GM18907 (cell line): ENCODE results near the gene RUFY3.
"Not testable (repeated sequence)": the region's sequence is repeated elsewhere in the genome, so short reads cannot be mapped to it uniquely, and the experiment has no call there.

Experiments used
- ATAC-seq: cut with Tn5 transposase; IDR thresholded peaks from one replicate; pipeline ENCODE4 v1.9.1; 2021; ENCODE audit warnings: mild to moderate bottlenecking, moderate library complexity; ENCODE audit not compliant: unreplicated experiment

The RUFY3 gene

GRCh38 chr4:70705183-70706043, 16.4 kb upstream of the RUFY3 start:
- ATAC-seq: peak; percentile 70

GRCh38 chr4:70706044-70706461, 15.7 kb upstream of the RUFY3 start:
- no peak for ATAC-seq

GRCh38 chr4:70706516-70706915, 15.2 kb upstream of the RUFY3 start:
- ATAC-seq: no peak

- no peak for ATAC-seq
Measured at GRCh38 chr4:70709611-70710205, 12.1 kb upstream of the RUFY3 start.

GRCh38 chr4:70711599-70711998, 10.2 kb upstream of the RUFY3 start:
- ATAC-seq: no peak

GRCh38 chr4:70712150-70712549, 9.6 kb upstream of the RUFY3 start:
- ATAC-seq: no peak

- no peak for ATAC-seq
Measured at GRCh38 chr4:70712604-70713452, 8.9 kb upstream of the RUFY3 start.

- ATAC-seq: peak; percentile 50
Measured at GRCh38 chr4:70713453-70714078, 8.2 kb upstream of the RUFY3 start.

- ATAC-seq: peak; percentile 55
Measured at GRCh38 chr4:70714079-70714887, 7.5 kb upstream of the RUFY3 start.

GRCh38 chr4:70715097-70715496, 6.7 kb upstream of the RUFY3 start:
- ATAC-seq: peak; percentile 28

GRCh38 chr4:70718811-70719604, 2.8 kb upstream of the RUFY3 start:
- ATAC-seq: no peak

- ATAC-seq: no peak
Measured at GRCh38 chr4:70722199-70722791, 531 bp downstream of the RUFY3 start.

GRCh38 chr4:70724463-70724862, 2.7 kb downstream of the RUFY3 start:
- no peak for ATAC-seq

GRCh38 chr4:70725633-70726032, 3.9 kb downstream of the RUFY3 start:
- ATAC-seq: no peak

GRCh38 chr4:70726515-70726914, 4.8 kb downstream of the RUFY3 start:
- ATAC-seq: not testable (repeated sequence)

GRCh38 chr4:70728091-70728490, 6.3 kb downstream of the RUFY3 start:
- no peak for ATAC-seq

- not testable (repeated sequence) for ATAC-seq
Measured at GRCh38 chr4:70732878-70733277, 11.1 kb downstream of the RUFY3 start.

- peak; percentile 93 for ATAC-seq
Measured at GRCh38 chr4:70734168-70734954, 12.6 kb downstream of the RUFY3 start.
